ENCODE results near the gene VPS37C.

VPS37C gene

DNA sequence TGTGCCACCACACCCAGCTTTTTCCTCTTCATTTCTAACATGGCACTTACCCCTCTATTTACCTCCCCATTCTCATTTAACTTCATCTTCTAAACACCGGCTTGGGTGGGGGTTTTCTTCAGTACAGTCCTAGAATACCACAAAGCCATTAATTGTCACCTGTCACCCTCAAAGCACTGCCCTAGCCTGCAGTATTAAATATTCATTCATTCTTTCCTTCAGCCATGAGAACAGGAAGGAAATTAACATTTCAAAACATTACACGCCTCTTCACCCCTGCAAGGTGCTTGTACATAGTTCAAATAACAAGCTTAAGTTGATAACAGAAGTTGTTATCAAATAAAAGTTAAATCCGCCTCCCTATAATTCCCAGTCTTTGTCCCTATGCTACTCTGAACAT, 10.7 kb upstream of the VPS37C start:
- TF ChIP-seq, protein P1, sequence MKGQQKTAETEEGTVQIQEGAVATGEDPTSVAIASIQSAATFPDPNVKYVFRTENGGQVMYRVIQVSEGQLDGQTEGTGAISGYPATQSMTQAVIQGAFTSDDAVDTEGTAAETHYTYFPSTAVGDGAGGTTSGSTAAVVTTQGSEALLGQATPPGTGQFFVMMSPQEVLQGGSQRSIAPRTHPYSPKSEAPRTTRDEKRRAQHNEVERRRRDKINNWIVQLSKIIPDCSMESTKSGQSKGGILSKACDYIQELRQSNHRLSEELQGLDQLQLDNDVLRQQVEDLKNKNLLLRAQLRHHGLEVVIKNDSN (IDR thresholded peaks at IDR 0.05) = no peak

GRCh38 chr11:61170566-61170965, 9.3 kb upstream of the VPS37C start:
- TF ChIP-seq FOXM1 (IDR thresholded peaks at IDR 0.05; ENCODE audit: borderline replicate concordance, low read depth) = no peak
- TF ChIP-seq EP300 (IDR thresholded peaks at IDR 0.05; ENCODE audit: borderline replicate concordance) = no peak
- no peak for TF ChIP-seq TAF1 (IDR thresholded peaks at IDR 0.05; ENCODE audit: low read depth)
- TF ChIP-seq YY1 (IDR thresholded peaks at IDR 0.05; ENCODE audit: low read depth) = no peak

DNA sequence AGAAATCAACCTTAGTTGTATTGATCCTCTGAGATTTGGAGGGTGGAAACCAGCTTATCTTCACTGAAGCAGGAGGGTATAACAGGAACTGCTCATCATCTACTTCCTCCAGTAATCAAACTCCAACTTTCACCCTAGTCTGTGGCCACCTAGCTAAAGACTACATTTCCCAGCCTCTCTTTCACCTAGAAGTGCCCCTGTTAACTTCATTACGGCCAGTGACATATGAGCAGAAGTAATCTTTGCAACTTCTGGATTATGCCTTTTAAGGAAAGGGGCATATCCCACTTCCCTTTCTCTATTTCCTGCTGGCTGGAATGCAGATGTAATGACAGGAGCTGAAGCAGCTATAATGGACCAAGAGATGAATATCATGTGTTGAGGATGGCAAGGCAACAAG, 7.6 kb upstream of the VPS37C start:
- TF ChIP-seq, protein P2, sequence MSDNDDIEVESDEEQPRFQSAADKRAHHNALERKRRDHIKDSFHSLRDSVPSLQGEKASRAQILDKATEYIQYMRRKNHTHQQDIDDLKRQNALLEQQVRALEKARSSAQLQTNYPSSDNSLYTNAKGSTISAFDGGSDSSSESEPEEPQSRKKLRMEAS (IDR thresholded peaks at IDR 0.05) = no peak

DNA sequence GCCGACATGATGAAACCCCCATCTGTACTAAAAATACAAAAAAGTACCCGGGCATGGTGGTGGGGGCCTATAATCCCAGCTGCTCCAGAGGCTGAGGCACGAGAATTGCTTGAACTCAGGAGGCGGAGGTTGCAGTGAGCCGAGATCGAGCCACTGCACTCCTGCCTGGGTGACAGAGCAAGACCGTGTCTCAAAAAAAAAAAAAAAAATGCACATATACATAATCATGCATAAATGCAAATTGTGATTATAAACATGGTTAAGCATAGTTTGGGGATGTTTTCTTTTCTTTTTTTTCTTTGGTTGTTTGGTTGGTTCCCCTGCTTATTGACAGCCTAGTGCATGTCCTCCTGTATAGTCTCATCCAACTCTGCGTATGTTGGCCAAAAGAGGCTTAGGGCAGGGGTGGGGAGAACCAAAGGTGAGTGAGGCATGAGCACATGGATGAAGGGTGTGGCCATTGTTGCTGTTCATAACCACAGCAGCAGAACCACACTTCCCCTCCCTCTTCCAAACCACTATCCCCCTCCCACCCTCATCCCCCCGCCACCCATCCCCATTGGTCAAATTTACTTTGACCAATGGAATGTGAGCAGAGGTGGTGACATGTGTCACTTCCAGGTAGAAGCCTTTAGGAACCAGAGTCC, 6.9 kb upstream of the VPS37C start:
- TF ChIP-seq EP300 (IDR thresholded peaks at IDR 0.05; ENCODE audit: borderline replicate concordance) (no peak), NFIC (IDR thresholded peaks at IDR 0.05) (no peak), CREB1 (IDR thresholded peaks at IDR 0.05; ENCODE audit: low read depth) (no peak), TAF1 (IDR thresholded peaks at IDR 0.05; ENCODE audit: low read depth) (no peak), RAD21 (IDR thresholded peaks at IDR 0.05; ENCODE audit: low read depth) (no peak), ZBTB7A (IDR thresholded peaks at IDR 0.05; ENCODE audit: low read depth) (no peak), TEAD4 (IDR thresholded peaks at IDR 0.05) (no peak), TCF12 (IDR thresholded peaks at IDR 0.05; ENCODE audit: low read depth) (no peak), REST (IDR thresholded peaks at IDR 0.05; ENCODE audit: low read depth) (no peak), YY1 (IDR thresholded peaks at IDR 0.05; ENCODE audit: low read depth) (no peak)

DNA sequence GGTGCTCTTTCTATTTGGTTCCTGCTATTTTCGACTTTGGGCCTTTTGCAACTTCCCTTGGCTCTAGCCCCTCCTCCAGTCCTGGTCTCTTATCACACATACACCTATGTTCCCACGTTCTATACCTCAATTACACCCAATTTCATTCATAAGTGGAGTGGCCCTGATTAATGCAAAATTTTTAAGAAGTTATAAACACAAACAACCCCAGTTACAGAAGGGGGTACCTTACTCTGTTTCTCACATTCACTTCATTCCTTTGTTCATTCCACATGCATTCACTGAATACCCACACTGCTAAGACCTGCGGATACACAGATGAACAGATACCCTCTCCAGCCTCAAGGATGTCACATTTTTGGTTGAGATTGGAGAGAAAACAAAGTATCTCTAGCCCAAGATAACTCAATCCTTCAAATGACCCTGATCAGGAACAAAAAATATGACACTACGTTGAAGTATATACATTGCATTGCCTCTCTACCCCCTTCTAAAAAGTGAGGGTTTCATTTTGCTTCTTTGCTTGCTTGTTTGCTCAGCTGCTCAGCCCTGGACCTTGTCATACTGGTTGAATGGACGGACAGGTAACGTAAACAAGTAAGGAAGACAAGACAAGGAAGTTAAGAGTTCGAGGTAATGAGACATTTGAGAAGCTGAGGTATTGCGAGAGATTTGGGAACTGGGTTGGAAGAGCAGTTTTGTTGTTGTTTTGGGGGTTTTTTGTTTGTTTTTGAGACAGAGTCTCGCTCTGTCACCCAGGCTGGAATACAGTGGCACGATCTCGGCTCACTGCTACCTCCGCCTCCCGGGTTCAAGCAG, 3.6 kb upstream of the VPS37C start:
- TF ChIP-seq TEAD4 (IDR thresholded peaks at IDR 0.05) (no peak), NFIC (IDR thresholded peaks at IDR 0.05) (no peak)

DNA sequence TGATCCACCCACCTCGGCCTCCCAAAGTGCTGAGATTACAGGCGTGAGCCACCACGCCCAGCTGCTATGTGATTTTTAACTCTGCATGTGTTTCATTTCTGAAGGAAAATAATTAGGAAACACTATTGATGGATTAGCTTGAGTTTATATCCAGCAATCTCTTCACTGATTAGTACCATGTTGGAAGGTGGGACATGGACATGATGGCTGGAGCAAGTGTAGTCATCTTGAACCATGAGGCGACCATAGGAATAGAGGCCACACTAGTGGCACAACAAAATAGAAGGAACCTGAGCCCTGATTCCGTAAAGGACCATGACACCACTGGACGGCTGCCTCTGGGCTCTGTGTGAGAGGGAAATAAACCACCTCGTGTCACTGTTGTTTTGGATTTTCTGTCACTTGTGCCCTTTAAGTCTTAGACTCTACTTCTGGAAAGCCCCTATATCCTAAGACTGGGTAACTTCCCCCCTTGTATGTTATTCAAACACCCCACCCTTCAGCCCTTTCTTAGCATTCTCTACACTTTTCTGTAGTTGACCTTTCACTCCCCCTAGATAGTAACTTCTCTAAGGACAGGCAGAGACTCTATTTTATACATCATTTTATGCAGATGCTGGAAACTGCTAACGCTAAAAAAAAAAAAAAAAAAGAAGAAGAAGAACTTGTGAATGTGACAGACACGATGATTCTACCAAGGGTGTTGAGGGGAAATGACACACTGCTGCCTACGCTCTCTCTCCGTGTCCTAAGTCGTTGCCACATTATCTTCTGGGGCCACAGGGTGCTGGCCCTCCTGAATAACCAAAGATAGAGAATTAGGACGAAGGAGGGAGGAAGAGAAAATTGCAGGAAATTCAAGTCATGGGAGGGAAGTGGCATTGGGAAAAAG, 2.7 kb upstream of the VPS37C start:
- TF ChIP-seq NFIC (IDR thresholded peaks at IDR 0.05) = no peak
- TF ChIP-seq, protein P2 (IDR thresholded peaks at IDR 0.05) = no peak
- TF ChIP-seq EGR1 (IDR thresholded peaks at IDR 0.05) = no peak
- TF ChIP-seq, protein P1 (IDR thresholded peaks at IDR 0.05) = no peak
- no peak for TF ChIP-seq TAF1 (IDR thresholded peaks at IDR 0.05; ENCODE audit: low read depth)
- no peak for TF ChIP-seq YY1 (IDR thresholded peaks at IDR 0.05; ENCODE audit: low read depth)
- TF ChIP-seq CEBPB (IDR thresholded peaks at IDR 0.05) = no peak
- TF ChIP-seq EP300 (IDR thresholded peaks at IDR 0.05; ENCODE audit: borderline replicate concordance) = no peak

DNA sequence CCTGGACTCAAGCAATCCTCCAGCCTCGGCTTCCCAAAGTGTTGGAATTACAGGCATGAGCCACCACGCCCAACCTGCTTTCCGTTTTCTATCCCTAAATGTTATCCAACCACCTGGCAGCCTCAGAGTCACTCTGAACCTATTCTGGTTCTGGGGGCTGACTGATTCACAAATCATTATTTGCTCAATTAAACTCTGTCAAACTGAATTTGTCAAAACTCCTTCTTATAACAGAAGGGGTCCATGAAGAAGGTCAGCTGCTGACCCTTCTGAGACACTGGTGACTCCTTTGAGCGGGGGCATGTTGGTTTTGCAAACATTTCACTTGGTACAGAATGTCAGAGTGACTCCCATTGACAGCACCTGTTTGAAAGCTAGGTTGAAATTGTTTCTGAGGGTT, 1.8 kb upstream of the VPS37C start:
- TF ChIP-seq CREB1 (IDR thresholded peaks at IDR 0.05; ENCODE audit: low read depth) = no peak

DNA sequence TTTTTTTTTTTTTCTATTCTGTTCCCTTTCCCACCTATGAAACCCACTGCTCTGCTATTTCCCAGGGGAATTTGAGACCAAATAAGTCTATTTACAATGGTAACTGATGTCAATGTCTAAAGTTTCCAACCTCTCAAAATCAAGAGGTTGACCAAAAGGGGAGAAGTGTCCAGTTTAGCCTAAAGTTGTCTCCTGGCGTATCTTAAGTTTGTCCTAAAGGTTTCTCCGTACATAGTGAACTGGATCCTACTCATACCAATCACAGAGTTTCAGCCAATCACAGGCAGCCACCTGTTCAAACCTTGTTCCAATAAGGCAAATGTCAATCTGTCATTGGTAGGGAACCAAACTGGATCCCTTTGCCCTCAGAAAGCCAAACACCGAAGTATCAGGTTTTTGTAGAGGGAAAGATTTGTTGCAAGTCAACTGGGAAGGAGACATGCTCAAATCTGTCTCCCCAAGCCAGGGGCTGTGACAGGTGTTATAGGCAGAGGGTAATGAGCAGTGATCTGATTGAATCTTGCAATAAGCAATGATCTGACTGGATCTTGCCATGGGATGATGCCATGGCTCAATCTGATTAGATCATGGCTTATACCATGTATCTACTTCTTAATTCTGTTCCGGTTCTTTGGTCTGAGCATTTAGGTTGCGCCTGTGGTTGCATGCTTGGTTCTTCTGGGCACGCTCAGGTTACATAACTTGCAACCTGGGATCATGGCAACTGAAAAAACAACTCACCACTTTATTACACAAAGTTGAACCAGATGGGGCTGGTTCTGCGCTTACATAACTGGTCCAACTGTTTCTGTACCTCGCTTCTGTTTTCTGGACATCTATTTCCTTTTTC, 1.1 kb upstream of the VPS37C start:
- TF ChIP-seq FOXM1 (IDR thresholded peaks at IDR 0.05; ENCODE audit: borderline replicate concordance, low read depth) = 0 out of 2 replicates have a peak, but pooled peaks have one; percentile 17
- TF ChIP-seq RAD21 (IDR thresholded peaks at IDR 0.05; ENCODE audit: low read depth) = no peak
